BJ (cell line): ENCODE results near the gene ARHGEF38. TPM values are rescaled to one million over a fixed set of nuclear protein-coding genes. Genes with fewer than 3 reads are reported as not detected.

ENCODE experiments used
- CTCF ChIA-PET: fragments of 350-600 bp; formaldehyde crosslinking; extraction: SDS; loops from one replicate; lab custom pipeline; 2021; ENCODE audit warnings: antibody characterized with exemption, inconsistent platforms; lab: Yijun Ruan, JAX
- POLR2A ChIA-PET: fragments of 300-600 bp; sonication (Branson Sonifier 250); formaldehyde crosslinking; extraction: SDS; loops from one replicate; lab custom pipeline; 2021; ENCODE audit warnings: antibody characterized with exemption; lab: Charles Lee
- DNase-seq: peaks from one replicate; pipeline ENCODE4 v3.0.0-alpha.2; 2011; ENCODE audit warnings: low read depth
- H3K27me3 ChIP-seq: 2 replicates; pipeline ENCODE4 v1.6.0; 2011; ENCODE audit warnings: low read length; ENCODE audit not compliant: control insufficient read depth, insufficient read depth
- H3K36me3 ChIP-seq: 2 replicates; pipeline ENCODE4 v1.5.1; 2011; ENCODE audit warnings: low read length; ENCODE audit not compliant: control insufficient read depth, insufficient read depth
- H3K4me3 ChIP-seq: 2 replicates; pipeline ENCODE4 v1.5.1; 2011; ENCODE audit warnings: low read depth, mild to moderate bottlenecking, control low read depth, low read length
- polyA plus RNA-seq: library from polyadenylated mRNA; depleted of rRNA; stranded (reverse); fragments of >200 nt; gene quantifications from 2 replicates; pipeline ENCODE4 v1.2.3, GENCODE V29; 2011
- TF ChIP-seq, protein P1 (sequence below): IDR thresholded peaks from 2 replicates; pipeline ENCODE4 v1.5.1; 2011; ENCODE audit warnings: low read depth, mild to moderate bottlenecking, control low read depth, inconsistent platforms, low read length, moderate library complexity; ENCODE audit not compliant: insufficient read depth

ARHGEF38 gene
- polyA plus RNA-seq, 1 experiment, result not detected

DNA sequence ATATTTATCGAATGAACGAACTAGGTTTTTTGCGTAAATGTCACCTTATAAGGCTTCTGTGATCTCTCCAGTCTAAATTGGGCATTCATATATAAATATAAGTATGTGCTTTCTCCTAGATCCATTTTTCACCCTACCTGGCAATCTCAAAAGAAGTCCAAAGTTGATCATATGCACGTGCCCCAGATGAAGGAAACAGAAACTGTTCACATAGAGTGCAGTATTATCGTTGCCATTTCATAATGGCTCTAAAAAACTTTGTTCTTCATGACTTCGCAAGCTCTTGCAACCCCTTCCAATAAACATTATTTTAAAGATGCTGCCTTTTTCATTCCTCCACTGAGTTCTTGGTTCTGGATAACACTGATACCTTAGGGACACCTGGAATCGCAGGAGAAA lies 155.4 kb downstream of the ARHGEF38 start:
- no peaks in the 10 kb centered on the region for H3K36me3 ChIP-seq
- ChIA-PET CTCF (no interaction called here), POLR2A (no interaction called here)
- DNase-seq, result no peak
- H3K27me3 ChIP-seq, result no peaks in the 10 kb centered on the region
- TF ChIP-seq, protein P1, sequence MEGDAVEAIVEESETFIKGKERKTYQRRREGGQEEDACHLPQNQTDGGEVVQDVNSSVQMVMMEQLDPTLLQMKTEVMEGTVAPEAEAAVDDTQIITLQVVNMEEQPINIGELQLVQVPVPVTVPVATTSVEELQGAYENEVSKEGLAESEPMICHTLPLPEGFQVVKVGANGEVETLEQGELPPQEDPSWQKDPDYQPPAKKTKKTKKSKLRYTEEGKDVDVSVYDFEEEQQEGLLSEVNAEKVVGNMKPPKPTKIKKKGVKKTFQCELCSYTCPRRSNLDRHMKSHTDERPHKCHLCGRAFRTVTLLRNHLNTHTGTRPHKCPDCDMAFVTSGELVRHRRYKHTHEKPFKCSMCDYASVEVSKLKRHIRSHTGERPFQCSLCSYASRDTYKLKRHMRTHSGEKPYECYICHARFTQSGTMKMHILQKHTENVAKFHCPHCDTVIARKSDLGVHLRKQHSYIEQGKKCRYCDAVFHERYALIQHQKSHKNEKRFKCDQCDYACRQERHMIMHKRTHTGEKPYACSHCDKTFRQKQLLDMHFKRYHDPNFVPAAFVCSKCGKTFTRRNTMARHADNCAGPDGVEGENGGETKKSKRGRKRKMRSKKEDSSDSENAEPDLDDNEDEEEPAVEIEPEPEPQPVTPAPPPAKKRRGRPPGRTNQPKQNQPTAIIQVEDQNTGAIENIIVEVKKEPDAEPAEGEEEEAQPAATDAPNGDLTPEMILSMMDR, result no peak
- peak overlapping the region; percentile 91 for H3K4me3 ChIP-seq

DNA sequence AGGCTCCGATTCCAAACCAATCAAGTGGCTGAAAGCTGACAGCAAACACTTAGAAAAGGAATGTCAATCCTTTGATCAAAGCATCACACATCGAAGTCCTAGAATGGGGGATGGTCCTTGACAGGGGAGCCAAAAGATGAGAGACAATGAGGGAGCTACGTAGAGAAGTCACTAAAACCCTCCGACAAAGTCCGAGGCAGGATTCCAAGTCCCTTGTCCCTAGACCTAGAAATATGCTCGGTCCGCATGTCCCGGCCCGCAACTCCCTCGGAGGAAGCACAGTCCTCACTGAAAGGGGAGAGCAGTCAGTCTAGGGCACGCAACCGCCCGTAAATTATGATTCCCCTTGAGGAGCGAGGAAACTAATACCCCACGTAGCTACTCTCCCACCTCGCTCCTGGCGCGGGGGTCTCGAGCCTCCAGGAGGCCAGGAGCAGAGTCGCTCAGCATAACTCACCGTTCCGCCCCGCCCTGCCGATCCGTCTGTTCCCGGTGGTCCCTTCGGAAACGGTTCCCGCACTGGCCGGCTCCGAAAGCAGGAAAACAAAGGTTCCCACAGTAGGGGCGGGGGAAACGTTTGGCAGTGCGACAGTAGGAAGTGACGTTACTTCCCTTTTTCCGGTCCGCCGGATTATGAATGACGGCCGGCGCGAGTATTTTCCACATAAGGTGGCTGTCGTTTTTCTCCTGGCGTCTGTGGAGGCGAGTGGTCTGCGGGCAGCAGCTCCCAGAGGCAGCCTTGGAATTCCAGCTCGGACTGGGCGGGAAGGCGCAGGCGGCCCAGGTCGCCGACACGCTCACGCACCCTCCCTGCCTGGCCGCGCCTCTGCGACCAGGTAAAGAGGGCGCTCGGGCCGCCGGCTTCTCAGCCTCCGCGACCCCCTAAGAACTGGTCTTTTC lies 156.0 kb downstream of the ARHGEF38 start, which contains the start of the genes GSTCD and INTS12:
TSS of gene GSTCD (plus strand) at position 604 of the 900 bp plus-strand sequence. CDS start 8,830 bp downstream, outside the sequence.
TSS of gene INTS12 (minus strand) at position 509 of the 900 bp plus-strand sequence. CDS start 8,684 bp downstream, outside the sequence.
- TF ChIP-seq, protein P1, result no peak
- CTCF ChIA-PET, result no interaction called here
- no peaks in the 10 kb centered on the region for H3K36me3 ChIP-seq
- POLR2A ChIA-PET, result no interaction called here
- H3K4me3 ChIP-seq, result peak within 1 kb of the TSS; percentile 91
- DNase-seq, result peak; percentile 44
- H3K27me3 ChIP-seq, result no peaks in the 10 kb centered on the region

DNA sequence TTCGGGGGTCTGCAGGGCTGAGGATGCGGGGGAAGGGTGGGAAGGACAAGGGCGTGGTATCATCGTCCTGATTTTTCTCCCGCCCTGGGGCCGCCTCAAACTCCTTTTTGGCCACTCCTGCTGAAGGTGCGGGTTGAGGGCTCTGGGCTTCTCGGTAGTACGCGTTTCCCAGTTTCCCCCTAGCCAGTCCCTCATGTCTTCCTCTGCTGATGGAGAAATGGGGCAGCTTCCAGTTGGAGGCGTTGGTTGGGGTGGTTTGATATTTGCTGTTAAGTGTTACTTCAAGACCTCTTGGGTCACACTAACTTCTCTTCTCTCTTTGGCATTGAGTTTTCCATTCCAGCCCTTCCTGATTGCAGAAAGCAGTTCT lies 156.6 kb downstream of the ARHGEF38 start:
- Histone ChIP-seq H3K4me3 (peak overlapping the region; percentile 91), H3K27me3 (no peaks in the 10 kb centered on the region), H3K36me3 (no peaks in the 10 kb centered on the region)
- CTCF ChIA-PET, result no interaction called here
- TF ChIP-seq, protein P1, result no peak
- DNase-seq, result no peak
- POLR2A ChIA-PET, result no interaction called here

DNA sequence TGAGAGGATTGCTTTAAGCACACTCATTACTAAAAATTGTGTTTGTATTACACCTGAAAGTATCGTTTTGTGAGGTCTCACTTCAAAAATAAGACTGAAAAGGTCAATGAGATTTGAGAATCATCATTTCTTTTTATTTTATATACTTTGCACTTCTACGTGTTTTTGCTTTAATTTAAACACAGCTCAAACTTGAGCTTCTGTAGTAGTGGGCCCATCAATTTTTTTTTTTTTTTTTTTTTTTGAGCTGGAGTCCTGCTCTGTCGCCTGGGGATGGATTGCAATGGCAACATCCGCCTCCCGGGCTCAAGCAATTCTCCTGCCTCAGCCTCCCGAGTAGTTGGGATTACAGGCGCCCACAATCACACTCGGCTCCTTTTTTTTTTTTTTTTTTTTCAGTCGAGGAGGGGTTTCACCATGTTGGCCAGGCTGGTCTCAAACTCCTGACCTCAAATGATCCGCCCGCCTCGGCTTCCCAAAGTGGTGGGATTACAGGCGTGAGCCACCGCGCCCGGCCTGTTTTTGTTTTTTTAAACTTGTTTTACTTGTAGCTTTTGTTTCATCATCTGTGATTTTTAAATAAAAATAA lies 157.7 kb downstream of the ARHGEF38 start:
- no peaks in the 10 kb centered on the region for H3K27me3 ChIP-seq
- no peaks in the 10 kb centered on the region for H3K36me3 ChIP-seq
- POLR2A ChIA-PET, result interaction anchor here (0.7 kb wide), 1 partner anchor 8 kb away, joined by 18 read pairs; no protein-coding TSS in a partner anchor
- no peak overlapping the region for H3K4me3 ChIP-seq
- TF ChIP-seq, protein P1, result no peak
- CTCF ChIA-PET, result interaction anchor here (0.5 kb wide), 1 partner anchor 231 kb away, joined by 3 read pairs; no protein-coding TSS in a partner anchor
- no peak for DNase-seq

DNA sequence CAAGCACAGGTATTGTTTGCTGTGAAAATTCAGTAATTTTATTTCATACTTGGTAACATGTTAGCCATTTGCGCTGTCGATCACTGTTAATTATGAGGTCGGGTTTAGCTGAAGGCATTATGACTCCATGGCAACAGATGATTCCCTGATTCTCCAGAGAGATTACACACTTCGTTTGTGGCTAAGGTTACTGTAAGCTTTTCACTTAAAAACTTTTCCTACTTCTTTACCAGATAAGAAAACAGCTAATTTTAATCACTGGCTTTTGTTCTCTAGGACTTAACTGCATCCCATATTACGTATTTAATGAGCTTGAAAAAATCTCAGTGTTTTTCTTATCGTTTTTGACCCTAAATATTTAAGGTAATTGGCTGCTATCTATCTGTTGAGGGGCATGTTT lies 158.3 kb downstream of the ARHGEF38 start:
- DNase-seq, result no peak
- no peaks in the 10 kb centered on the region for H3K27me3 ChIP-seq
- no peak overlapping the region for H3K4me3 ChIP-seq
- ChIA-PET CTCF (no interaction called here), POLR2A (no interaction called here)
- TF ChIP-seq, protein P1, result no peak
- H3K36me3 ChIP-seq, result no peaks in the 10 kb centered on the region
